Activated CD4-positive, alpha-beta T cell treated with anti-CD3 and anti-CD28 coated beads, Interleukin-2, amount 50 U/mL, for 48 hours (primary cell): Measurements from ENCODE around the gene IGFALS.

Experiments used
- DNase-seq, 2 experiments: peaks; one replicate each; pipeline ENCODE4 v3.0.0-alpha.2; 2020

IGFALS gene

GRCh38 chr16:1763521-1764511, 29.7 kb downstream of the IGFALS start:
- DNase-seq, result no peak

DNA sequence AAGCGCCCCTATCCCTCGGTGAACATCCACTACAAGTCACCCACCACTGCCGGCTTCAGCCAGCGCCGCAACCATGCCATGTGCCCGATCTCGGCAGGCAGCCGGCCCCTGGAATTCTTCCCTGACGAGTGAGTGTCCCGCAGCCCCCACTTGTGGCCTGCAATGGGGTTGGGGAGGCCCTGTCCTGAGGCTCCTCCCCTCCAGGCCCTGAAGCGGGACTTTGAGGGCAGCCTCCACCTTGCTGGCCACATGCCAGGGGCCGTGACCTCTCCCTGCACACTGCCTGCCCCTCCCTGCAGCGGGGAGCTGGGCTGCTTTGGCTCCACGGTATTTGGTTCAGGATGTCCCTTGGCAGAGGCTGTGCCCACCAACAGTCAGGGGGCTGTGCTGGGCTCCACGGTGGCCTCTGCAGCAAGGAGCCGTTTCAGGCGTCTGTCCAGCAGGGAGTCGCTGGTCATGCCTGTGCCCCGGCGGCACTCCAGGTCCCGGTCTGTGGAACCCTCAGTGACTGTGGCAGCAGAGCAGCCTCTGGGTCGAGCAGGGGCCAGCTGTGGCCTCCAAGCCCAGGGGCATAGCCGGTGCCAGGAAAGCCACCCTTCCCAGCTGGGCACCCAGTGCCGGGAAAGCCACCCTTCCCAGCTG, 30.5 kb downstream of the IGFALS start:
- DNase-seq, result no peak

- DNase-seq, result no peak
Observed at GRCh38 chr16:1762196-1762878, 31.2 kb downstream of the IGFALS start.

DNA sequence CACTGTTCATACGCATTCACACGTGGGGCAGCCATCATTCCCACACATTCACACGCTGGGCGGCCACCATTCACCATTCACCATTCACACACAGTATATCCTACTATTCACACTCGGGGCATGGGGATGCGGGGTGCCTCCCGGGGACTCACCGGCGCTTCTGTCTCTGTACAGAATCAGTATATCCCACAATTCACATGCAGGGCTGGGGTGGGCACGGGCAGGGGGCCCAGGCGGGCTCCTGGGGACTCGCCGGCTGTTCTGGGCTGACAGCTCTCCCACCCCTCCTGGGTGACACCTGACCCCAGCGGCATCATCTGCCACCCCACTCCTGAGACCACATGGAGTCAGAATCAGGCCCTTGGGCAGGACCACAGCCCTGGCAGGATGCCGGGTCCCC, 31.8 kb downstream of the IGFALS start:
- no peak for DNase-seq

DNA sequence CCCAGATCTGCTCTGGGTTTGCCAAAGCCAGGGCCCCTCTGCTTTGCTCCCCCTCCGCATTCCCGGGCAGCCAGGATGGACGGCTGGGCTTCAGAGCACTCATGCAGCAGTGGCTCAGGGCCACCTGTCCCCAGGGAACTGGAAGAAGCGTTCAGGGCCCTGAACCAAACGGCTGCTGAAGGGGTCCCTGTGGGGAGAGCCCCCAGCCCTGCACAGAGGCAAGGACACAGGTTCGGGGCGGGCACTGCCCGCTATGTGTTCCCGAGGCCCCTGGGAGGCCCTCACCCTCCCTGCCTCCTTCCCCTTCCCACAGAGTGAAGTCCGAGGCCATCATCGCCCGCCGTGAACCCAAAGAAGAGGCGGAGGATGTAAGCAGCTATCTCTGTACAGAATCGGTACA, 32.6 kb downstream of the IGFALS start:
- DNase-seq, result no peak

- no peak for DNase-seq
Observed at GRCh38 chr16:1759511-1759910, 34.0 kb downstream of the IGFALS start.

GRCh38 chr16:1758923-1759322, 34.6 kb downstream of the IGFALS start:
- no peak for DNase-seq

DNA sequence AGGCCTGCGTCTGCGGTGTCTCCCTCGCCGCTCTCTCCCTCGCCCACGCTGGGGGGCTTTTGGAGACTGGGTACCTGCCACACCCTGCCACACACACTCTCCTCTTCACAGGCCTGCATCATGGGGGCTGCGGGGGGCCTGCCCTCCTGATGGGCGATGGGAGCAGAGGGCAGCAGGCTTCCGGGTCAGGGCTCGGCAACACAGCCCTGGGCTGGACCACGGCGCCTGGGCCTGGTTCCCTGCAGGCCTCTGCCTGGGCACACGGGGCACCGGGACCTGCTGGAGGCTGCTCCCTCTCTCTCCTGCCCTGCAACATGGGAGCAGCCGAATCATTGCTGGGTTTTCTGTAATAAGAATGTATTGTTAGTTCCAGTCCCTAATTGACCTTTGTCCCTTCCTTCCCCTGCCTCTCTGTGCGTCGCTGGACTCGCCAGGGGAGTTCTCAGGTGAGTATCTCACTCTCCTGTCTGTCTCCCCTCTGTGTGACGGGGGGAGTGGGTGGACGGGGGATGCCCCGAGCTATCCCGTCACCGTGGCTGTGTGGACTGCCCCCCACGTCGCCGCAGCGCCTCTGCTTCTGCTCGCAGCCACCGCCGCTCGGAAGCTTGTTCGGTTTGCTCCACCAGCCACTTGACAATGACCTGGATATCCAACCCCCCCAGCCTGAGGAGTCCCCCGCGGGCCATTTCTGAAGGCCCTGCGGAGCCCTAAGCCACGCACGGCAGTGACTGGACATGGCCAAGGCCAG, 35.6 kb downstream of the IGFALS start:
- DNase-seq, result no peak

- no peak for DNase-seq
Observed at GRCh38 chr16:1754204-1754603, 39.3 kb downstream of the IGFALS start.

DNA sequence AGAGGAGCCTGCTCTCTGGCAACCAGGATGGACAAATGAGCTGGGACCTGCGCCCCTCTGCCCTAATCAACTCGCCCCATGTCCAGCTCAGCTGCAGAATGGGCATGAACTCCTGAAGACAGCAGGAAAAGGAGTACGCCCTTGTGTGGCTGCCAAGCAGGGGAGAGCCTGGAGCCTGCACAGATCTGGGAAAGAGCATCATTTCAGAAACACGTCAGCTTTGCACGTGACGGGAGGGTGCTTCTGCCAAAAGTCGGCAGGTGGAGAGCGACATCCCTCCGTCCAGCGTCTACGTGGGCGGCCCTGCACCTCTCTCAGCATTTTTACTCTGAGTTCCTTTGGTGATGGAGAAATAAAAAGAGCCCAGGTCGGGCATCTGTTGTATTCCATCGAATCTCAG, 40.7 kb downstream of the IGFALS start:
- DNase-seq, result no peak

DNA sequence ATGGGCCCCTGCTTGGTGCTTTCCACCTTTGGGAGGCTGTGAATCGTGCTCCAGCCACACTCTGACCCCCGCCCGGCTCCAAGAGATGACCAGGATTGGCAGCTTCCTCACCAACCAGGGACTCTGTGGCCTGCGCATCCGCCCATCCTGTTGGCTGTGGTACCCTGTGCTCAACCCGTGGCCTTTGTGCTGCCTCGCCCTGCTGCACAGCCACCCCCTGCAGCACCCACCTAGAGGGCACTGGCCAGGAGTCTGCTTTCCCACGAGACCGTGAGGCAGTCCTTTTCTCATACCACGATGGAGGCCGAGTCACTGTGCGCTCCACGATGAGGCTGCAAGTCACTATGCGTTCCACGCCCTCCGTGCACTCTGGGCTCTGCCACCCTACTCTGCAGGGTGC, 41.6 kb downstream of the IGFALS start:
- no peak for DNase-seq

GRCh38 chr16:1749152-1750117, 44.1 kb downstream of the IGFALS start:
- no peak for DNase-seq

DNA sequence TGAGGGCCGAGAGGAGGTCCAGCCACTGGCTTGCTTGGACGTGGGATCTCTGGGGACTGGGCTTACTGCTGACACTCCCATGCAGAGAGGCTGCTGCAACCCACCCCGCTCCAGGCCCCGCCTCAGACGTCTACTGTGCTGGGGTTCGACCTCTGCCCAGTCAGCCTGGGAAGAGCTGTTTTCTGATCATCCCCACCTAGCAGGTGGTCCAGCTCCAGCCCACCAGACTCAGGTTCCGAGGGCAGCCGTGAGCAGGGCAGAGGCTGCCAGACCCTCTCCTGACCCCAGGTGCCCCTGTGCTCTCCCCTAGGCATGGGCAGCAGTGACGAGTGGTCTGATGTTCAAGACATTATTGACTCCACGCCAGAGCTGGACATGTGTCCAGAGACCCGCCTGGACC, 45.6 kb downstream of the IGFALS start:
- DNase-seq, result no peak

DNA sequence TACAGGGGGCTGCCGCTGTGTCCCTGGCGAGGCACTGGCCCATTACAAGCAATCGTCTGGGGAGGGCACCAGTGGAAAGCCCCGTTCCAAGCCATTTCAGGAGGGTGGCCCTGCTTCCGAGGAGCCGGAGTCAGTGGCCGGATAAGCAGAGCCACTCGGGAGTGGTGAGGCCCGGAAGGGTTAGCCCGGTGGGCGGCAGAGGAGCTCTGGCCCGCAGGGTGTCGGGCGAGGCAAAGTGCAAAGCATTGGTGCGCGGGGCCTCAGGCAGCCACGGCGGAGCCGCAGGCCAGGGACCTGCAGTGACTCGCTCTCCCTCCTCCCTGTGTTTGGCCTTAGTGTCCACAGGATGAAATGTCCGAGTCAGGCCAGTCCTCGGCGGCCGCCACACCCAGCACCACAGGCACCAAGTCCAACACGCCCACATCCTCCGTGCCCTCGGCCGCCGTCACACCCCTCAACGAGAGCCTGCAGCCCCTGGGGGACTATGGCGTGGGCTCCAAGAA, 46.8 kb downstream of the IGFALS start:
- DNase-seq, result no peak

GRCh38 chr16:1745900-1746692, 47.4 kb downstream of the IGFALS start:
- DNase-seq, result no peak

DNA sequence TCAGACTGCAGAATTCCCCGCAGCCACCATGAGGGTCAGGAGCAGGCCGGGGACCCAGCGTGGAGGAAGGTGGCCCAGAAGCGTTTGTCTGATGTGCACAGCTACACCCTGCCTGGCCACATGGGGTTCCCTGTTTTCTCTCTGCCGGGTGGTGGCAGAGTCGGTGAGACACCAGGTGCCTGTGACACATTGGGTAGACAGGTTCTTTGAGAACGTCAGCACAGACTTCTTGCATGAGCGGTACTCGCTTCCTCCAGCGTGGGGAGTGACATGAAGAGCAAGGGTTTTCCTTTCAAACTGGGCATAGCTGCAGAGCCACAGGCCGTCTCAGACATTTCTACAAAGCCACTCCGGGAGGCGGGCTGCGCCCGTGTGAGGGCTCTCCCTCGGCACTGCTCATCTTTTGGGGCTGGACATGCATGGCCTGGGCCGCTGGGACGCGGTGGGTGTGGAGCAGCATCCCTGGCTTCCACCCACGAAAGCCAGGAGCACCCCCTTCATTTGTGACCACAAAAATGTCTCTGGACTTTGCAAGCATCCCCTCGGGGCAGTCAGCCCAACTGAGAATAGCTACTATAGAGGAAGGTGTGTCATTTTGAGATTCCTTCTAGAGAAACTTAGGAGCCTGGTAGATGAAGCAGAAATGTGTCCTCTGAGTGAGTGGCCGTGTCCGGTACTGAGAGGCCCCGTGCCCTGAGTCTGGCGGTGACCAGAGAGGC, 48.2 kb downstream of the IGFALS start:
- DNase-seq, result no peak

DNA sequence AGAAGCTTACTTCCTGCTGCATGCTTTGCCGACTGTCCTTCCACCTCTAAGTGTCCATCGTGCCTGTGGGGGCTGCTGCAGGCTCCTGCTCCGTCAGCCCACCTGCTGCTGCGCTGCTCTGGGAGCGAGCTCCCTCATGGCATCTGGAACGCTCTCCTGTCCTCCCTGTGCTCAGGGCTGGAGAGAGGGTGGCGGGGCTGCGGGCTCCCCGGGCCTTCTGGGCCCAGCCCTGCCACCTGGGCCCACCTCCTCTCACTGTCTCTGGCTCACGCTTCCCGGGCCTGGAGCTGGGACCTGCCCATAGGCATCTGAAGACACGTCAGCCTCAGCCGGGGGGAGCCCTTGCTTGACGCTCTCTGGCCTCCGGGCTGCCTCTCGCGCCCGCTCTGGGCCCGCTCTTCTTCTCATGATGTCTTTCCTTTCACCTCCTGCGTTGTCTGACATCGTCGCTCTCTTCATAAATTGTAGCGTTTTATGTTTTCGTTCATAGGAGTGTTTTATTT, 49.1 kb downstream of the IGFALS start:
- DNase-seq, result no peak

- DNase-seq, result no peak
Observed at GRCh38 chr16:1743376-1744337, 49.8 kb downstream of the IGFALS start.
